ENCODE data around the gene TREML1. TPM values are rescaled to one million over a fixed set of nuclear protein-coding genes. Genes with fewer than 3 reads are reported as not detected.

TREML1 gene
- total RNA-seq, 1 donor from 2014 or later = not detected

- no peaks in the 10 kb centered on the region for H3K9me3 ChIP-seq (ENCODE audit: low read depth)
- H3K4me2 ChIP-seq = no peak overlapping the region
- H3K4me1 Mint-ChIP-seq = no peaks in the 10 kb centered on the region
- no peak overlapping the region for H3K4me3 ChIP-seq
- no peaks in the 10 kb centered on the region for H3K79me2 ChIP-seq (ENCODE audit: low read depth)
- TF ChIP-seq, protein P1, sequence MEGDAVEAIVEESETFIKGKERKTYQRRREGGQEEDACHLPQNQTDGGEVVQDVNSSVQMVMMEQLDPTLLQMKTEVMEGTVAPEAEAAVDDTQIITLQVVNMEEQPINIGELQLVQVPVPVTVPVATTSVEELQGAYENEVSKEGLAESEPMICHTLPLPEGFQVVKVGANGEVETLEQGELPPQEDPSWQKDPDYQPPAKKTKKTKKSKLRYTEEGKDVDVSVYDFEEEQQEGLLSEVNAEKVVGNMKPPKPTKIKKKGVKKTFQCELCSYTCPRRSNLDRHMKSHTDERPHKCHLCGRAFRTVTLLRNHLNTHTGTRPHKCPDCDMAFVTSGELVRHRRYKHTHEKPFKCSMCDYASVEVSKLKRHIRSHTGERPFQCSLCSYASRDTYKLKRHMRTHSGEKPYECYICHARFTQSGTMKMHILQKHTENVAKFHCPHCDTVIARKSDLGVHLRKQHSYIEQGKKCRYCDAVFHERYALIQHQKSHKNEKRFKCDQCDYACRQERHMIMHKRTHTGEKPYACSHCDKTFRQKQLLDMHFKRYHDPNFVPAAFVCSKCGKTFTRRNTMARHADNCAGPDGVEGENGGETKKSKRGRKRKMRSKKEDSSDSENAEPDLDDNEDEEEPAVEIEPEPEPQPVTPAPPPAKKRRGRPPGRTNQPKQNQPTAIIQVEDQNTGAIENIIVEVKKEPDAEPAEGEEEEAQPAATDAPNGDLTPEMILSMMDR (IDR thresholded peaks at IDR 0.05) = no peak
- no peak for TF ChIP-seq EZH2 (IDR thresholded peaks at IDR 0.05)
- TF ChIP-seq EZH2phosphoT487 (IDR thresholded peaks at IDR 0.05) = no peak
- no peaks in the 10 kb centered on the region for H3K36me3 Mint-ChIP-seq
- H4K20me1 ChIP-seq (ENCODE audit: low read depth) = no peaks in the 10 kb centered on the region
- no peaks in the 10 kb centered on the region for H3K4me1 ChIP-seq
- DNase-seq (ENCODE audit: low spot score) = no peak
- H3K27ac ChIP-seq = no peak overlapping the region
- no peak overlapping the region for H3K9ac ChIP-seq
- H3K4me3 Mint-ChIP-seq = no peak overlapping the region
- no peaks in the 10 kb centered on the region for H3K27me3 ChIP-seq
- no peak overlapping the region for H3K27ac Mint-ChIP-seq
- no peak overlapping the region for H2AFZ ChIP-seq (replicated peaks)
- H3F3A ChIP-seq (ENCODE audit: low read depth) = no peaks in the 10 kb centered on the region
- H3K9me3 Mint-ChIP-seq = no peaks in the 10 kb centered on the region
- peaks cover 5% of the 10 kb centered on the region for H3K27me3 Mint-ChIP-seq (ENCODE audit: insufficient read depth, low read depth)
- no peaks in the 10 kb centered on the region for H3K36me3 ChIP-seq
These were observed 23.1 kb upstream of the TREML1 start for GRCh38 chr6:41177287-41177686.

DNA sequence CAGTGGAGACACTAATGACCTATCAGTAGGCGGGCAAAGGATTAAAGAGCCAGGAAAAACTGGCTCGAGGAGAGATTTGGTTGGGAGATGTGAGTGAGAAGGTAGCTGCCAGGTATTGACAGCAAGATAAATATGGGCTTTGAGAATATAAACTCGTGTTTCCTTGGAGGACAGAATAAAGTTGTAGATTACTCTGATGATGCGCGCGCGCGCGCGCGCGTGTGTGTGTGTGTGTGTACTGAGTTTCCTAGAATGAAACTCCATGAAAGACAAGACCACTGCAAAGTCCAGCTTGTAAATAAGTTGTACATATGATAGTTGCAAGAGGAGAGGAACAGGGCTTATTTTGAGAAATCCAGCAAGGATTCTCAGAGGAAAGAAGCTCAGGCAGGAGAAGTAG, 22.0 kb upstream of the TREML1 start:
- DNase-seq (ENCODE audit: low spot score) = no peak
- Histone ChIP-seq H3K4me3 (no peak overlapping the region), H2AFZ (replicated peaks) (no peak overlapping the region), H3K27me3 (no peaks in the 10 kb centered on the region), H3K79me2 (ENCODE audit: low read depth) (no peaks in the 10 kb centered on the region), H3F3A (ENCODE audit: low read depth) (no peaks in the 10 kb centered on the region), H3K27ac (no peak overlapping the region), H3K36me3 (no peaks in the 10 kb centered on the region), H4K20me1 (ENCODE audit: low read depth) (no peaks in the 10 kb centered on the region), H3K4me2 (no peak overlapping the region), H3K4me1 (no peaks in the 10 kb centered on the region), H3K9me3 (ENCODE audit: low read depth) (no peaks in the 10 kb centered on the region), H3K9ac (no peak overlapping the region)
- Mint-ChIP-seq H3K36me3 (no peaks in the 10 kb centered on the region), H3K27me3 (ENCODE audit: insufficient read depth, low read depth) (peaks cover 6% of the 10 kb centered on the region), H3K9me3 (no peaks in the 10 kb centered on the region), H3K4me1 (no peaks in the 10 kb centered on the region), H3K4me3 (no peak overlapping the region), H3K27ac (no peak overlapping the region)
- no peak for TF ChIP-seq EZH2phosphoT487 (IDR thresholded peaks at IDR 0.05)
- TF ChIP-seq EZH2 (IDR thresholded peaks at IDR 0.05) = no peak
- TF ChIP-seq, protein P1 (IDR thresholded peaks at IDR 0.05) = no peak

DNA sequence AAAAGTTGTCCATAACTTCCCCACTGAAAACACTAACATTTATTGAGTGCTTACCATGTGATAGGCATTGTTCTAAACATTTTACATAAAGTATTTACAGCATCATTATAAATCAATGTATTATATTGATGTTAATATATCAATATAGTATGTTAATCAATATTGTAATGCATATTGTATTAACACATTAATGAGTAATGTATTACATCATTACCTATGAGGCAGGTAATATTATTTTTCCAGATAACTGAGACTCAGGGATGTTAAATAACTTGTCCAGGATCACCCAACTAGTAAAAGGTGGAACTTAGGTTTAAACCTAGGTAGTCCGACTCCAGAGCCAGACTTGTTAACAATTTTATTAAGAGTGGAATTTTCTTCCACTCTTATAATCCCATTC, 20.9 kb upstream of the TREML1 start:
- Histone ChIP-seq H3K79me2 (ENCODE audit: low read depth) (no peaks in the 10 kb centered on the region), H3K36me3 (no peaks in the 10 kb centered on the region), H3K4me1 (no peaks in the 10 kb centered on the region), H3K27me3 (no peaks in the 10 kb centered on the region), H4K20me1 (ENCODE audit: low read depth) (no peaks in the 10 kb centered on the region), H3K4me2 (no peak overlapping the region), H2AFZ (replicated peaks) (no peak overlapping the region), H3K9ac (no peak overlapping the region), H3F3A (ENCODE audit: low read depth) (no peaks in the 10 kb centered on the region), H3K9me3 (ENCODE audit: low read depth) (no peaks in the 10 kb centered on the region), H3K4me3 (no peak overlapping the region), H3K27ac (no peak overlapping the region)
- TF ChIP-seq EZH2phosphoT487 (IDR thresholded peaks at IDR 0.05) = no peak
- TF ChIP-seq EZH2 (IDR thresholded peaks at IDR 0.05) = no peak
- TF ChIP-seq, protein P1 (IDR thresholded peaks at IDR 0.05) = no peak
- Mint-ChIP-seq H3K27ac (no peak overlapping the region), H3K36me3 (no peaks in the 10 kb centered on the region), H3K9me3 (no peaks in the 10 kb centered on the region), H3K27me3 (ENCODE audit: insufficient read depth, low read depth) (peaks cover 6% of the 10 kb centered on the region), H3K4me1 (no peaks in the 10 kb centered on the region), H3K4me3 (no peak overlapping the region)
- no peak for DNase-seq (ENCODE audit: low spot score)

All from neural progenitor cell (in vitro differentiated cells).